CD8-positive, alpha-beta memory T cell (primary cell): ENCODE results near the gene NFKB2. TPM values are rescaled to one million over a fixed set of nuclear protein-coding genes. Genes with fewer than 3 reads are reported as not detected.

ENCODE experiments used
- CTCF ChIA-PET: fragments of 350-600 bp; sonication (Branson Sonifier 250); formaldehyde crosslinking; loops from one replicate; lab custom pipeline; 2021; ENCODE audit warnings: antibody characterized with exemption; lab: Charles Lee
- POLR2A ChIA-PET: fragments of 350-600 bp; sonication (Branson Sonifier 250); formaldehyde crosslinking; loops from one replicate; lab custom pipeline; 2021; ENCODE audit warnings: antibody characterized with exemption; lab: Charles Lee
- DNase-seq, 5 donors: peaks; one replicate each; pipeline versions ENCODE4 v3.0.0 to v3.0.0-alpha.2; 2020 to 2022; ENCODE audit warnings: mixed read lengths in 1 of 5
- H3K27ac ChIP-seq: one replicate; pipeline ENCODE4 v1.7.0; 2013; ENCODE audit warnings: low read depth, mild to moderate bottlenecking, low read length, moderate library complexity
- H3K27me3 ChIP-seq: 2 replicates; pipeline ENCODE4 v1.7.0; 2013; ENCODE audit warnings: low read length, mild to moderate bottlenecking; ENCODE audit not compliant: insufficient read depth, poor library complexity, severe bottlenecking
- H3K36me3 ChIP-seq: 2 replicates; pipeline ENCODE4 v1.7.0; 2013; ENCODE audit warnings: mild to moderate bottlenecking, low read length, moderate library complexity; ENCODE audit not compliant: insufficient read depth
- H3K4me1 ChIP-seq: 2 replicates; pipeline ENCODE4 v1.7.0; 2013; ENCODE audit warnings: mild to moderate bottlenecking, low read length, moderate library complexity; ENCODE audit not compliant: insufficient read depth
- H3K4me3 ChIP-seq: 2 replicates; pipeline ENCODE4 v1.7.0; 2013; ENCODE audit warnings: mild to moderate bottlenecking, low read length
- H3K9me3 ChIP-seq: 2 replicates; pipeline ENCODE4 v1.7.0; 2013; ENCODE audit warnings: mild to moderate bottlenecking, low read length
- H3K27ac Mint-ChIP-seq, 8 donors: one replicate each; pipeline ENCODE4 v1.8.0; 2020 to 2021; ENCODE audit warnings: mixed read lengths in 8 of 8, mild to moderate bottlenecking in 6 of 8, inconsistent platforms in 3 of 8, moderate library complexity in 3 of 8
- H3K27me3 Mint-ChIP-seq, 2 donors: one replicate each; pipeline ENCODE4 v1.8.0; 2020 to 2021; ENCODE audit warnings: mixed read lengths in 2 of 2, mild to moderate bottlenecking in 1 of 2, moderate library complexity in 1 of 2
- H3K36me3 Mint-ChIP-seq, 3 donors: one replicate each; pipeline ENCODE4 v1.8.0; 2020 to 2021; ENCODE audit warnings: mixed read lengths in 3 of 3, inconsistent platforms in 1 of 3, mild to moderate bottlenecking in 1 of 3
- H3K4me1 Mint-ChIP-seq, 3 donors: one replicate each; pipeline ENCODE4 v1.8.0; 2020 to 2021; ENCODE audit warnings: mixed read lengths in 3 of 3, inconsistent platforms in 1 of 3, mild to moderate bottlenecking in 1 of 3
- H3K4me3 Mint-ChIP-seq, 7 donors: one replicate each; pipeline ENCODE4 v1.8.0; 2020 to 2021; ENCODE audit warnings: mixed read lengths in 7 of 7, mild to moderate bottlenecking in 6 of 7, moderate library complexity in 4 of 7, inconsistent platforms in 2 of 7
- H3K9me3 Mint-ChIP-seq, 5 donors: one replicate each; pipeline ENCODE4 v1.8.0; 2020 to 2022; ENCODE audit warnings: mixed read lengths in 5 of 5, mild to moderate bottlenecking in 3 of 5, moderate library complexity in 2 of 5, inconsistent platforms in 1 of 5
- polyA plus RNA-seq: library from polyadenylated mRNA; unstranded; fragments of 300-500 nt; fragmentation: Illumina TruSeq; gene quantifications from one replicate; pipeline ENCODE4 v1.2.3, GENCODE V29; 2021
- total RNA-seq, 2 experiments: library from RNA; stranded (reverse); gene quantifications; one replicate each; pipeline ENCODE4 v1.2.3, GENCODE V29; 2021

The NFKB2 gene
- total and polyA plus RNA-seq, 3 experiments from 2014 or later, result 14.0 to 324 (median 323) TPM

GRCh38 chr10:102410429-102411073, 15.0 kb downstream of the NFKB2 start:
- POLR2A ChIA-PET, result interaction anchor here (0.6 to 2.0 kb wide), 6 partner anchors 8 to 288 kb away, joined by 3 to 11 read pairs (median 4); partner anchors contain the start of genes FBXL15 and PSD
- peak overlapping the region; percentile 64 for H3K4me3 ChIP-seq
- H3K36me3 Mint-ChIP-seq, result no peaks in the 10 kb centered on the region
- H3K4me1 Mint-ChIP-seq, result peaks cover 16 to 33% (median 27%) of the 10 kb centered on the region in 3 donors
- H3K27ac Mint-ChIP-seq, result no peak overlapping the region
- peak in 2 of 5 donors; percentile 57 to 63 for DNase-seq
- H3K4me1 ChIP-seq, result peaks cover 21% of the 10 kb centered on the region
- H3K4me3 Mint-ChIP-seq, result peak overlapping the region in 4 of 7 donors; percentile 63 to 77 (median 76)
- no peaks in the 10 kb centered on the region for H3K9me3 Mint-ChIP-seq
- peaks cover 37% of the 10 kb centered on the region for H3K27me3 ChIP-seq
- H3K27ac ChIP-seq, result no peak overlapping the region
- CTCF ChIA-PET, result interaction anchor here (0.9 to 3.0 kb wide), 4 partner anchors 11 to 181 kb away, joined by 5 to 22 read pairs (median 14); no protein-coding TSS in a partner anchor
- no peaks in the 10 kb centered on the region for H3K36me3 ChIP-seq
- no peaks in the 10 kb centered on the region for H3K9me3 ChIP-seq
- H3K27me3 Mint-ChIP-seq, result peaks cover 30 to 56% of the 10 kb centered on the region in 2 donors

- H3K36me3 Mint-ChIP-seq, result no peaks in the 10 kb centered on the region
- CTCF ChIA-PET, result interaction anchor here (0.6 to 3.0 kb wide), 3 partner anchors 13 to 331 kb away, joined by 3 to 20 read pairs (median 7); no protein-coding TSS in a partner anchor
- H3K4me3 Mint-ChIP-seq, result peak overlapping the region in 6 of 7 donors; percentile 48 to 71 (median 64)
- Histone ChIP-seq H3K4me1 (peaks cover 21% of the 10 kb centered on the region), H3K27ac (no peak overlapping the region), H3K4me3 (no peak overlapping the region), H3K9me3 (no peaks in the 10 kb centered on the region), H3K36me3 (no peaks in the 10 kb centered on the region), H3K27me3 (peaks cover 37% of the 10 kb centered on the region)
- peak overlapping the region in 2 of 8 donors; percentile 34 to 61 for H3K27ac Mint-ChIP-seq
- peak in 1 of 5 donors; percentile 35 for DNase-seq
- peaks cover 35 to 64% of the 10 kb centered on the region in 2 donors for H3K27me3 Mint-ChIP-seq
- POLR2A ChIA-PET, result interaction anchor here (0.6 to 1.4 kb wide), 2 partner anchors 9 to 23 kb away, joined by 4 to 5 read pairs; partner anchors contain the start of gene FBXL15
- H3K9me3 Mint-ChIP-seq, result no peaks in the 10 kb centered on the region
- H3K4me1 Mint-ChIP-seq, result peaks cover 16 to 33% (median 27%) of the 10 kb centered on the region in 3 donors
Observed at GRCh38 chr10:102411341-102412255, 16.1 kb downstream of the NFKB2 start.

GRCh38 chr10:102412293-102412692, 16.8 kb downstream of the NFKB2 start:
- Histone ChIP-seq H3K4me3 (no peak overlapping the region), H3K27me3 (peaks cover 37% of the 10 kb centered on the region), H3K4me1 (peaks cover 21% of the 10 kb centered on the region), H3K27ac (no peak overlapping the region), H3K9me3 (no peaks in the 10 kb centered on the region), H3K36me3 (no peaks in the 10 kb centered on the region)
- Mint-ChIP-seq H3K4me3 (peak overlapping the region in 1 of 7 donors; percentile 48), H3K9me3 (no peaks in the 10 kb centered on the region), H3K4me1 (peaks cover 16 to 33% (median 27%) of the 10 kb centered on the region in 3 donors), H3K27me3 (peaks cover 36 to 68% of the 10 kb centered on the region in 2 donors), H3K36me3 (no peaks in the 10 kb centered on the region), H3K27ac (no peak overlapping the region)
- DNase-seq, result peak in 1 of 5 donors; percentile 38
- ChIA-PET POLR2A (interaction anchor here (0.5 to 1.4 kb wide), 2 partner anchors 8 to 223 kb away, joined by 3 to 5 read pairs; partner anchors contain the start of gene FBXL15), CTCF (interaction anchor here (3.0 kb wide), 1 partner anchor 14 kb away, joined by 20 read pairs; no protein-coding TSS in a partner anchor)

GRCh38 chr10:102413053-102413705, 17.7 kb downstream of the NFKB2 start:
- peak in 2 of 5 donors; percentile 43 to 68 for DNase-seq
- Mint-ChIP-seq H3K36me3 (no peaks in the 10 kb centered on the region), H3K9me3 (no peaks in the 10 kb centered on the region), H3K4me1 (peaks cover 16 to 33% (median 25%) of the 10 kb centered on the region in 3 donors), H3K27ac (peak overlapping the region in 2 of 8 donors; percentile 41 to 53), H3K27me3 (peaks cover 44 to 74% of the 10 kb centered on the region in 2 donors), H3K4me3 (peak overlapping the region in 1 of 7 donors; percentile 69)
- Histone ChIP-seq H3K4me1 (peaks cover 21% of the 10 kb centered on the region), H3K36me3 (no peaks in the 10 kb centered on the region), H3K9me3 (no peaks in the 10 kb centered on the region), H3K27ac (no peak overlapping the region), H3K27me3 (peaks cover 35% of the 10 kb centered on the region), H3K4me3 (no peak overlapping the region)
- ChIA-PET CTCF (interaction anchor here (1.2 to 3.0 kb wide), 2 partner anchors 15 to 19 kb away, joined by 6 to 20 read pairs; no protein-coding TSS in a partner anchor), POLR2A (interaction anchor here (0.5 kb wide), 1 partner anchor 224 kb away, joined by 3 read pairs; no protein-coding TSS in a partner anchor)

- no peak overlapping the region for H3K27ac Mint-ChIP-seq
- H3K36me3 Mint-ChIP-seq, result no peaks in the 10 kb centered on the region
- no peaks in the 10 kb centered on the region for H3K36me3 ChIP-seq
- H3K4me3 ChIP-seq, result no peak overlapping the region
- H3K27ac ChIP-seq, result no peak overlapping the region
- ChIA-PET POLR2A (no interaction called here), CTCF (interaction anchor here (1.2 to 3.0 kb wide), 3 partner anchors 11 to 20 kb away, joined by 6 to 20 read pairs (median 6); no protein-coding TSS in a partner anchor)
- peaks cover 42 to 72% of the 10 kb centered on the region in 2 donors for H3K27me3 Mint-ChIP-seq
- H3K27me3 ChIP-seq, result peaks cover 33% of the 10 kb centered on the region
- H3K9me3 ChIP-seq, result no peaks in the 10 kb centered on the region
- DNase-seq, result no peak
- H3K4me3 Mint-ChIP-seq, result no peak overlapping the region
- H3K9me3 Mint-ChIP-seq, result no peaks in the 10 kb centered on the region
- peaks cover 16 to 34% (median 23%) of the 10 kb centered on the region in 3 donors for H3K4me1 Mint-ChIP-seq
- peaks cover 19% of the 10 kb centered on the region for H3K4me1 ChIP-seq
Observed at GRCh38 chr10:102413806-102414561, 18.5 kb downstream of the NFKB2 start.

GRCh38 chr10:102414749-102415148, 19.2 kb downstream of the NFKB2 start:
- CTCF ChIA-PET, result interaction anchor here (1.1 to 1.6 kb wide), 5 partner anchors 10 to 184 kb away, joined by 3 to 10 read pairs (median 6); no protein-coding TSS in a partner anchor
- Mint-ChIP-seq H3K27ac (no peak overlapping the region), H3K36me3 (no peaks in the 10 kb centered on the region), H3K9me3 (no peaks in the 10 kb centered on the region), H3K4me1 (peaks cover 17 to 36% (median 24%) of the 10 kb centered on the region in 3 donors), H3K4me3 (no peak overlapping the region), H3K27me3 (peaks cover 39 to 67% of the 10 kb centered on the region in 2 donors)
- Histone ChIP-seq H3K36me3 (no peaks in the 10 kb centered on the region), H3K27me3 (peaks cover 31% of the 10 kb centered on the region), H3K27ac (no peak overlapping the region), H3K4me1 (peaks cover 21% of the 10 kb centered on the region), H3K9me3 (no peaks in the 10 kb centered on the region), H3K4me3 (no peak overlapping the region)
- POLR2A ChIA-PET, result no interaction called here
- DNase-seq, result no peak
